KG1 (cell line): ENCODE results near the gene SGTA.

ENCODE experiments used
- DNase-seq: peaks from one replicate; lab custom pipeline; 2025; lab: John Stamatoyannopoulos, UW

Gene SGTA

DNA sequence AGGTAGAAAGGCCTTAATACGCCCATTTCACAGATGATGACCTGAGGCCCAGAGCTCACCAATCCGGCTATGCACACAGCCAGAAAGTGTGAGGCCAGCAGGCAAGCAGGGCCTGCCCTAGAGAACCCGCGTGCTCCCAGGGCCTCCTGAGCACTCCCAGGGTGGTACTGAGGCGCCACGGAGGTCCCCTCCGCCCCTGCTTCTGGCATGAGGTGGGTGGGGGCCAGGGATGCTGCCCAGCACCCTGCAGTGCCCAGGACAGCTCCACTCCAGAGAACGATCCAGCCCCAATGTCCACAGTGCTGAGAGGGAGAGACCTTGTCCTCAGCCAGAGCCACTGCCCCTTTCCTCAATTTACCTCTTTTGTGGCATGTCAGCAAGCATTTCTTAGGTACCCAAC lies 13.9 kb downstream of the SGTA start:
- DNase-seq: no peak

DNA sequence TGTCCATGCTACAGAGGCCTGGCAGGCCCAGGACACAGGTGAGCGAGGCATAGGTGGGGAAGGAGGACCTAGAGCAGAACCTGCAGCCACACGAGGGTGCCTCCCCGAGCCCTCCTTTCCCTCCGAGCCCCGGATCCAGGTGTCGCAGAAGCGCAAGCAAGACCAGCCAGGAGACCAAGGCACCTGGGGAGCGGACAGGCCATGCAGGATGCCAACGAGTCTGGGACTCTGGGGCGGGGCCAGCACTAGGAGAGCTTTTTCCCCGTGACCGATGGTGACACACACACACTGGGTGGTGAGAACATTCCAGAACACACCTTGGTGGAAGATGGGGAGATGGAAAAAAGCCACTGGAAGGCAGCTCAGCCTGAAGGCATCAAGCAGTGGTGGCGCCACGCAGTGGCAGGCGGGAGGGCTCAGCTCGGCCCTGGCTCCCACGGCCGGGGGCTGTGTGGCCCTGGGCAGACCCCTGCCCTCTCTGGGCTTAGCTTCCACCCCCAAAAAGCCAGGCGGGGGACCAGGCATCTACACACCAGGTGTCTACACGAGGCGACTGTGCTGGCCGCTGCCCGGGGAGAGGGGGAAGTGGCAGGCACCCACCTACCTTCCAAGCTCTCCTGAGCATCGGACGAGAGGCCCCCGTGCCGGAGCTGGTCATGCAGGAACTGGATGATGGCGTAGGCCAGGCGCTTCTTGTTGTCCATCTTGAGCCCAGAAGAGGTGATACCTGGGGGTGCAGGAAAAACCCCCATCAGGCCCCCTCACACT lies 14.5 kb downstream of the SGTA start:
- DNase-seq: no peak

DNA sequence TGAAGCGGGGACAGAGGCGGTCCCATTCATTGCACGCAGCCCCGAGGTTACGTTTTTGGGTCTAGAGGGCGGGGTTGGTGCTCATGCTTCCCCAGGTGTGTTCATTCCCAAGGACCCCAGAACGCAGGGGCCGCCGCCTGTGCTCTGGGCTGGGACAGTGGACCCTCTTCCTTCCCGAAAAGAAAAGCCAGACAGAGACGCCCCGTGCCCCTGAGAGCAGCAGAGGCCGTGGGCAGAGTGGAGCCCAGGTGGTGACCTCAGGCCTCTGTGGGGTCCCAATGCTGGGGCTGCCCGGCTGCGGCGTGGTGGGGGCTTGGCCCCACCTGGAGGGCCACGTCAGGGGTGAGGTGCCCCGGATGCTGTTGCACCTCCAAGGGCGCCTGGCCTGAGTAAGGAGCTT lies 15.4 kb downstream of the SGTA start:
- no peak for DNase-seq

DNA sequence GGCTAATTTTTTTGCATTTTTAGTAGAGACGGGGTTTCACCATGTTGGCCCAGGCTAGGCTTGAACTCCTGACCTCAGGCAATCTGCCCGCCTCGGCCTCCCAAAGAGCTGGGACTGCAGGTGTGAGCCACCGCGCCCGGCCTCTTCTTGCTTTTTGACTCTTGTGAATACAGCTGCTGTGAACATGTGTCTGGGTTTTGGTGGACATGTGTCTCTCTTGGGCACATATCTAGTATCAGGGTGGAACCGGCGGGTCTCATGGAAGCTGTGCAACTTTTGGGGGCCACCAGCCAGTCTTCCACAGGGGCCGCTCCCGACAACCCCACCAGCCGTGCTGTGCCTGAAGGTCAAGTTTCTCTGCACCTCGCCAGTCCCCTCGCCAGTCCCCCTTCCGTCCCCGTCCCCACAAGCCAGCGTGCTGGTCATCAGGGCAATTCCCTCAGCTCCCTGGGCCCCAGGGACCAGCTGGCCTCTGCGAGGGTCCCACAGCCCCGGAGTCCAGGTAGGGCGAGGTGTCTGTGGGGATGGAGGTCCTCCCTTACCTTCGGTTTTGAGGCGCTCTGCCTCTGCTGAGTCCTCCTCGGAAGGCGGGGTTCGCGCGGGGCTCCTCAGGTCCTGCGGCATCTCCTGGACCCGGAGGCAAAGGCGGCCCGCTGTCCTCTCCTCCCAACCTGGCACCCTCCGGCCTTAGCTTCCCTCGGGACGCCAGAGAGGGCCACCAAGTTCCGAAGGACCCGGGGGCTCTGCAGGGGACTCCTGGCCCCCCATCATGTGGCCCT lies 16.3 kb downstream of the SGTA start:
- DNase-seq: no peak

DNA sequence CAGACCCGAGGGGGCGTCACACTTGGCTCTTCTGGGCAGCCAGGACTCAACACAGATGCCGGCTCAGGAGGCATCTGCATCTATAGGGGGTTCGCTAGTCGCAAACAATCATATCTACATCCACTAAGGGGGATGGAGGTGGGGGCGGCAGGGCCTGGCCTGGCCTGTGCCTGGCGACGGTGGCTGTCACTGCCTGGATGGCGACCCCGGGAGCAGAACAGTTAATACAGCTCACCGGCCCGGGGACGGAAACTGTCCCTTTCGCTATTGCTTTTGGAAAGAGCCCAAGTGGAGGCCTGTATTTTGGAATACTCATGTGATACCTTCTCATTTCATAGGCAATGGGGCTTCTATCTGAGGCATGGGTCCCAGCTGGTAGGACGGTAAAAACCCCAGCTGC lies 17.7 kb downstream of the SGTA start:
- DNase-seq: no peak

DNA sequence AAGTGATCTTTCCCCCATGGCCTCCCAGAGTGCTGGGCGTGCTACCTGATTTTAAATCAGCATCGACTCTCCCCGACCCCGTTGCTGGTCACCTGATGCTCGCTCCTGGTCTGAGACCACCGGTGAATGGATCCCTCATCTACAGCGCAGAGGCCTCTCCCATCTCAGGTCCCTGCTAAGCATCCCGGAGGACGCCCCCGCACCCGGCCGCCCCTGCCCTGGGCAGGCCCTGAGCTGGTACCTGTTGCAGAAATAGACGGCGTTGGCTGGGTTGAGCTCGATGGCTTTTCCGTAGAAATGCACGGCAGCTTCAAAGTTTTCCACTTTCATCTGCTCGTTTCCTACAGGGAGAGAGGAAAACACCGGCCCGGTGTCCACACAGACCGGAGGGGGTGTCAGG lies 18.1 kb downstream of the SGTA start:
- no peak for DNase-seq

DNA sequence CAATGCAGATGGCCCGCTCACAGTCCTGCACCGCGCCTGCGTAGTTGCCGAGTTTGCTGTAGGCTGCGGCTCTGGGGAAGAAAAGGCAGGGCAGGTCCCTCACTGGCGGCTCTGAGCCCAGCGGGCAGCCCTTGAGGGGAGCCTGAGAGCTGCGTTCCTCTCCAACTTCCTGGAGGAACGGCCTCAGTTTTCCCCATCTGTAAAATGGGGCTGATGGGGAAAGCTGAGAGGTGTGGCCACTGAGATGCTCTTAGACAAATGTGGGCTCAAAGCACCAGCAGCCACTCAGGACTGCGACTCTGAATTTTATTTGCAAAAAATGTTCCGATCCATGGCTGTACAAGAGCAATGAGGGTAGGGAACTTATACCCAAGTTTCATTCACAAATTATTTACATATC lies 19.4 kb downstream of the SGTA start:
- no peak for DNase-seq

DNA sequence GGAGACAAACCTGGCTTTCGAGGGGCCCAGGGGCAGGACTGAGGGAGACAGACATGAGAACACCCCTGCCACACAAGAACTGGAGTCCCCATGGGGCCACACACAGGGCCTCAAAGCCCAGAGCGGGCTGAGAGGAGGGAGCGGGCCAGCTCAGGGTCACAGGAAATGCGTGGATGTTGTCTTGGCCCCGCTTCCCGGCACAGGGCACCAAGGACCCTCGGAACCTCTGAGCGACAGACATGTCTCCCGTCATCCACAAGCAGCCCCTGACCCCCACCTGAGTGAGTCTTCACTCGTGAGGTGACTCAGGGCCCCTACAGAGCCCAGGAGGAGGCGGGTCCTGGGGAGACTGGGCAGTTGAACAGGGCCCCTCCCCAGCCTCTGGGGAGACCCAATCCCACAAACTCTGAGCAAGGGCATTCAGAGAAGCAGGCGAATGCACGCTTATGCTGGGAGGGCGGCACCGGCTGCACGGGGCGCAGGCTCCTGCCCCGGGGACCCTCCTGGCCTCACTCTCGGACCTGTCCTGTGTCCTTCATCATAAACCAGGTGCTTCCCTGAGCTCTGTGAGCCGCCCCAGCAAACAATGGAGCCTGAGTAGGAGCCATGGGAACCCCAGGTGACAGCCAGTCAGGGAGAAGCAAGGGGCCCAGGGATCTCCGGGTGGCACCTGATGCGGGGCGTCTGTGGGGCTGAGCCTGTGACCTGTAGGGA lies 20.1 kb downstream of the SGTA start:
- no peak for DNase-seq

DNA sequence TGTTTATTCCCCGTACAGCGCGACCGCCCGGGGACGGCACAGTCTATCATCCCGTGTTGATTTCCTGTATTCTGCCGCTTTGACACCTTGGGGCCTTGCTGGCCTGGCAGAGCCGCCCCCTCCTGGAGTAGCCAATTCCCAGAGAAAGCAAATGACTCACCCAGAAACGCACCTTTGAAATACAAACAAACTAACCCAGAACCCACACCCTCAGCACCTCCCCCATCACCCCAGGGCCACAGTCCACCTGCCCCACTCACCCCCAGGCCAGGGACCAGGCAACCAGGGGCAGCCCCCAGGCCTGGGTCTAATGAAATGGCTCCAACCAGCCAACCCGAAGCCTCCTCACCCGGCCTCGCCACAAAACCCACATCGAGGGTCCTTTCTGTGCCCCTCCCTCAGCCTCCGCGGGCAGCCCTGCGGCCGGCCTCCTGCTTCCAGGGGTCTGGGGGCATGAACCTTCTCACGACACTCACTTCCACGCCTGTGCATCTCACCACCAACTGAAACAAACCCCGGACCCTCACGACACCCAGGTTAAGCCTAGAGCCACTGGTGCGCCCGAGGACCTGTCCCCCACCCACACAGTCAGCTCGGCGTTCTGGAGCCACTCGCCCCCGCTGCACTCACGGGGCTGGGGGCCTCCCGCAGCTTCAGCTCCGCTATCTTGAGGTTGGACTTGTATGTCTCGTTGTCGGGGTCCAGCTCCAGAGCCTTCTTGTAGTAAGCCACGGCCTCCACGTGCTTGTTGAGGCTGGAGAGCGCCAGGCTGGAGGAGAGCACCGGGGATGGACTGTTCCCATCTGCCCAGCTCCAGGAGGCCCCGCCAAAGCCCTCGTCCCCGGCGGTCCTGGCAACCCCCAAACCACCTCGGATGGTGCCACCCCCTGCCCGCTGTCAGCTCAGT lies 20.9 kb downstream of the SGTA start:
- DNase-seq: no peak

DNA sequence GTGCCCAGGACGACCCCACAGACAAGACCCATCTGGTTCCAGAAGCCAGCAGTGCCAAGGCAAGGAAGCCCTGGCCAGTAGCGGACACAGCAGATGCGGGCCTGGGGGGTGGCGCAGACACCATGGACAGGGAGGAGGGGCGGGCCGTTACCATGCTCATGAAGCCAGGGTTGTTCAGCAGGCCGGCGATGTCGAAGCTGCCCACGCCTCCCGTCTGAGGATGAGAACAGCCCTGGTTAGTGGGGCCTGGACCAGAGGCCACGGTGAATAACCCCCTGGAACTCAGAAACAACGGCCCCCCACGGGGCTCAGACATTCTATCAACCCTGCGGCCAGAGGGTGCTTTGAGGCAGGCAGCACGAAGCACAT lies 21.8 kb downstream of the SGTA start:
- DNase-seq: no peak

DNA sequence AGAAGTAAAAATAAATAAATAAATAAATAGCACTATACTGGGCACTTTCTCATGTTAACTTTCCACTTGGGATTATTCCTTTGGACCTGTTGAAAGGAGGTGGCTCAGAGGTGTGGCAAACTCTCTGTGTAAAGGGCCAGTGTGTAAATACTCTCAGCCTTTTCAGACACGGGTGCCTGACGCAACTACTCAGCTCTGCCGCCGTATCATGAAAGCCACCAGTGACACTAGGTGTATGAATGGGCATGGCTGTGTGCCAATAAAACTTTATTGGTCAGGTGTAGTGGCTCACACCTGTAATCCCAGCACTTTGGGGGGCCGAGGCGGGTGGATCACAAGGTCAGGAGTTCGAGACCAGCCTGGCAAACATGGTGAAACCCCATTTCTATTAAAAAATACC lies 23.1 kb downstream of the SGTA start:
- no peak for DNase-seq

DNA sequence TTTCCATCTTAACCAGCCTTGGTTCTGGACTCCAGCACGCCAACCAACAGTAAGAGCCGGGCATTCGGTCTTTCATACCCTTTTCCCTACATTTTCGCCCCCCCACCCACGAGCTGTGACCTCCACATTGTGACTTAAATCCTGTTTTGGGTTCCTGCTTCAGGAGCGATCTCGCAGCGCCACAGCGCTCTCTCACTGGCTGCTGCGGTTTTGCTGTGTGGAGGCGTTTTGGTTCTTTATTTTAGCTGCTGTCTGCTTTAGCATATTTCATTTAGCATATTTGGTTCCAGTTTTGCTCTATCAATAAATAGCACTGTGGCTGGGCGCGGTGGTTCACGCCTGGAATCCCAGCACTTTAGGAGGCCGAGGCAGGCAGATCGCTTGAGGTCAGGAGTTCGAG lies 23.7 kb downstream of the SGTA start:
- DNase-seq: no peak

DNA sequence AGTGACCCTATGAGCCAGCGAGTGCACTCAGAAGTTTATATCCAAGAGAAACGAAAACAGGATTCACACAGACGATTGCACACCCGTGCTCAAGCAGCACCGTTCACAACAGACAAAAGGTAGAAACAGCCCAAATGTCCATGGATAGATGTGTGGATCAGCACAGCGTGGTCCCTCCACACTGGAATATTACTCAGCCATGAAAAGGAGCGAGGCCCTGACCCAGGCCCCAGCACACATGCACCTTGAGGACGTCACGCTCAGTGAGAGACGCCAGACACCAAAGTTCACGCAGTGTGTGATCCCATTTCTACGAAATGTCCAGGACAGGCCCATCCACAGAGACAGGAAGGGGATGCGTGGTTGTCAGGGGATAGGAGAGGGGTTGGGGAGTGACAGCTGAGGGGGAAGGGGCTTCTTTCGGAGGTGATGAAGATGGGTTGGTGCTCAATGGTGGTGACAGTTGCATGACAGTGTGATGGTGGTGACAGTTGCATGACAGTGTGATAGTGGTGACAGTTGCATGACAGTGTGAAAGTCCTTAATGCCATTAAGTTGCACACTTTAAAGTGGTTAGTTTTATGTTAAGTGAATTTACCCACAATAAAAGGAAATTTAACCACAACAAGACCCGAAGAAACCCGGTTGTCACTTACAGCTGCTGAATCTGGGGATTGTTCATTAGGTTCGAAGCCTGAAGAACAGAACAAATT lies 24.3 kb downstream of the SGTA start:
- DNase-seq: no peak

DNA sequence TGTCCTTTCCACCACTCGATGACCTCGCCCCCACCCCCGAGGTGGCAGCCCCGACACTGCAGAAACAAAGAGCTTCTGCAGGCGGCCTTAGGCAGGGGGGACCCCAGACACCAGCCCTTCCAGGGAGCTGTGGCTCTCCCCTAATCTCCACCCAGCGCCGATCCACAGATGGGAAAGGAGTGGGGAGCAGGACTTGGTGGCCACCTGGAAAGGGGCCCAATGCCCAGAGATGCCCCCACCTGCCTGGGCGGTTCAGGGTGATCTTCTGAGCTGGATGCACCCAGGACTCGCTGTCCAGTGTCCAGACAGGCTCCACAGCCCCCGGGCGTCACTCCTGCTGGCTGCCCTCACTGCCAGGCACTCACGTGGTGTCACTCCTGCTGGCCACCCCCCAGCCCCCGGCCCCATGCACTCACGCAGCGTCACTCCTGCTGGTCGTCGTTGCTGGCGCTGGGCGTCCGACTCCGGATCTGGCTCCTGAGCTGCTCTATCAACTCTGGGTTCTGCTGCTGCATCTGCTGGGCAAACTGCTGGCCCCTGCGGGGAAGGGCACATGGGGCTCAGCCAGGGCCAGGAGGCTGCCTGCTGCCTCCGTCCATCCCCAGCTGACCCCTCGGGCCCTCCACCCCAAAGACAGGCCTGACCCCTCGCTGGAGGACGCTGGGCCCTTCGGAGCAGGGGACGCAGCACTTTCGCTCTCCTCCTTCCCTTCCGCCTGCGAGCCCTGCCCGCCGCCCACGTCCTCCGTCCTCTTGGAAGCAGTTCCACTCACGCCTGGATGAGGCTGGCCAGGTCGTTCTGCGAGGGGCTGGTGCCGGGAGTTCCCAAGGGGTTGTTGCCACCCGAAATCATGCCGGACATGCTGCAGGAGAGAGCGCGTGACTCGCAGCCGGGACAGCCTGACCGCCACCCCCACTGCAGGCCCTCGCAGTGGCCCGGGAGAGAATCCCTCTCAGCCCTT lies 25.9 kb downstream of the SGTA start:
- no peak for DNase-seq

DNA sequence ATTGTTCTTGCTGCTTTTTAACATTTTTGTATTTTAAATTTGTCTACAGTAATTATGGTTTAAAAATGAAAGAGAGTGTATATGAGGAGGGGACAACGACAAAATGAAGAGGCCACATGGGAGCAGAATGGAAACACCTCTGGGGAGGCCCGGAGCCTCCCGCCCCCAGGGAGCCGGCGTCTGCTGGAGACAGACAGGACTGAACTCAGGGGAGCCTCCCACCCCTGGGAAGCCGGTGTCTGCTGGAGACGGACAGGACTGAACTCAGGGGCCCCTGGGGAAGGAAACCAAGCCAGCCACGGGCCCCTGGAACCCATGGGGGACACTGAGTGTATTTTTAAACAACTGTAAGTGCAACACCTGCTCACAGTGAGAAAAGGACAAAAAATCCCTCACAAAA lies 26.6 kb downstream of the SGTA start:
- no peak for DNase-seq

DNA sequence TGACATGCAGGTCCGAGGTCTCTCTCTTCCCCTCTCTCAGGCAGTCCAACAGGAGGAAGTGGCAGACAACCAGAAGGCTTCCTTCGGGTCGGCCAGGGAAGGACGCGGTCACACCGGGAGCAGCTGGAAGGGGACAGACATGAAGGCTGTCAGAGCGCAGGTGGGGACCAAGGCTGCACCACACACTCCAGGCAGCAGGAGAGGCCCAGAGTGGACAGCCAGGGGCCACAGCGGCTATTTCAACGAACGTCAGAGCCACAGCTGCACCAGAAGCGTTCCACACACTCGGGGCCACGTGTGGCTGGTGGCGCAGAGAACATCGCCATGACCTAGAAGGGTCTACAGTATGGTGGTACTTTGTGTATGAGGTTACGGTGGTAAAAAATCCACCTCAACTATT lies 27.3 kb downstream of the SGTA start:
- no peak for DNase-seq

DNA sequence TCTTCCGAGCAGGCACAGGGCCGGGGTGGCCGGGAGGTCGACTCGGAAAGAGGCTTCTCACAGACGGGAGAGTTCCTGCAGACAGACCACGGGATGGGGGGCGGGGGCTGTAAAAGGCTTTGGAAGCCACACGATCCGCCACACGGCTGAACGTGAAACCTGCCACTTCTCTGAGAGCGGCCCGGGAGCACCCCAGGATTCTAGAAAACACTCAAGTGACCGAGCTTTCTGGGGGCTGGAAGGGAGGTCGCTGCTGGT lies 27.7 kb downstream of the SGTA start:
- DNase-seq: no peak

DNA sequence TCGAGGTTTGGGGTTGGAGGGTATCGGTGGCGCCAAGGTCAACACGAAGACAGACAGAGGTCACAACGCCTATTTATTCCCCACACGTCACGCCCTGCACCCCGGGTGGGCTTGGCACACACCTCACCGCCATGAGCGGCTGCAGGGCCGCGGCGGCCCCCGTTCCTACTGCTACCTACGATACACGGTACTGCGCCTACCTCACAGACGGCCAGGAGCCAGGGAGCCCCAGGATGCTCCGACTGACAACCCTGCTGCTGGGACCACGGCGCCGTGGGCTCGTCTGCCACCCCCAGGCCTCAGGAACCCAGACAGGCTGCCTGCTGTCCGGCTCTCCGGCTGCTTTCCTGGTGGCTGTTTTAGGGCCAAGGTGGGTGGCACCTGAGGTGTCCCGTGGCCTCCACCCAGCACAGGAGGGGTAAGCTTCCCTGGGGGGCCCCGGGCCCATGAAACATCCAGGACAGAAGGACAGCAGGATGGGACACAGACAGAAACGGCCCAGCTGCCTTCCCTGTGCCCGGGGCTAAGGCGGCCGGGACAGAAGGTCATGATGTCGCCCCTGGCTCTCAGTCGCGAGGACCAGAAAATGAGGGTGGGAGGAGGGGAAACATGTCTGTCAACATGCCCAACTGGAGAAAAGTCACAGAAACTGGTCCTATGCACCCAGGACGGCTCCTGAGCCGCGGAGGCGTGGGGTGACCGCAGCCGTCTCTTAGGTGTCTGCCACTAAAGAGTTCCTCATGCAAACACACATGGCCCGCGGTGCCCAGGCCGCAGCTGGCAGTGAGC lies 28.2 kb downstream of the SGTA start:
- no peak for DNase-seq

DNA sequence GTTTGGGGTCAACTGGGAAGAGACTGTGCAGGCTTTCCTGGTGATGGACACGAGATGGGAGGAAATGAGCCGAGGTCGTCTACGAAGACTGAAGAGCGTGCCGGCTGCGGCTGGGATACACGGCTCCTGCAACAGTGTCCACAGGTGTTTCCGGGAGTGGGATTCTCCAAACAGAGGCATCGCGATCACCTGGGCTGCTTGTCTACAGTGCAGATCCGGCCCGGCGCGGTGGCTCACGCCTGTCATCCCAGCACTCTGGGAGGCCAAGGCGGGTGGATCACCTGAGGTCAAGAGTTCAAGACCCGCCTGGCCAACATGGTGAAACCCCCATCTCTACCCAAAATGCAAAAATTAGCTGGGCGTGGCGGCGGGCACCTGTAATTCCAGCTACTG lies 31.6 kb downstream of the SGTA start:
- DNase-seq: no peak
